Measurements from ENCODE around the gene BMAL1. TPM values are rescaled to one million over a fixed set of nuclear protein-coding genes. Genes with fewer than 3 reads are reported as not detected.
"Not testable (repeated sequence)": the region's sequence is repeated elsewhere in the genome, so short reads cannot be mapped to it uniquely, and the experiment has no call there.

The BMAL1 gene
- total RNA-seq, 1 donor from 2014 or later, result 14.8 TPM

- Mint-ChIP-seq H3K27me3 (ENCODE audit: low read depth) (no peaks in the 10 kb centered on the region), H3K27ac (ENCODE audit: unreplicated experiment) (no peak overlapping the region), H3K36me3 (ENCODE audit: low read depth) (no peaks in the 10 kb centered on the region), H3K4me1 (ENCODE audit: low read depth) (peaks cover 23% of the 10 kb centered on the region), H3K4me3 (ENCODE audit: unreplicated experiment) (no peak overlapping the region), H3K9me3 (ENCODE audit: low read depth) (no peaks in the 10 kb centered on the region)
- TF ChIP-seq, protein P1, sequence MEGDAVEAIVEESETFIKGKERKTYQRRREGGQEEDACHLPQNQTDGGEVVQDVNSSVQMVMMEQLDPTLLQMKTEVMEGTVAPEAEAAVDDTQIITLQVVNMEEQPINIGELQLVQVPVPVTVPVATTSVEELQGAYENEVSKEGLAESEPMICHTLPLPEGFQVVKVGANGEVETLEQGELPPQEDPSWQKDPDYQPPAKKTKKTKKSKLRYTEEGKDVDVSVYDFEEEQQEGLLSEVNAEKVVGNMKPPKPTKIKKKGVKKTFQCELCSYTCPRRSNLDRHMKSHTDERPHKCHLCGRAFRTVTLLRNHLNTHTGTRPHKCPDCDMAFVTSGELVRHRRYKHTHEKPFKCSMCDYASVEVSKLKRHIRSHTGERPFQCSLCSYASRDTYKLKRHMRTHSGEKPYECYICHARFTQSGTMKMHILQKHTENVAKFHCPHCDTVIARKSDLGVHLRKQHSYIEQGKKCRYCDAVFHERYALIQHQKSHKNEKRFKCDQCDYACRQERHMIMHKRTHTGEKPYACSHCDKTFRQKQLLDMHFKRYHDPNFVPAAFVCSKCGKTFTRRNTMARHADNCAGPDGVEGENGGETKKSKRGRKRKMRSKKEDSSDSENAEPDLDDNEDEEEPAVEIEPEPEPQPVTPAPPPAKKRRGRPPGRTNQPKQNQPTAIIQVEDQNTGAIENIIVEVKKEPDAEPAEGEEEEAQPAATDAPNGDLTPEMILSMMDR (IDR thresholded peaks at IDR 0.05), result no peak
- no peak for DNase-seq (ENCODE audit: low spot score)
Observed at GRCh38 chr11:13256216-13256615, 21.4 kb upstream of the BMAL1 start.

- H3K36me3 Mint-ChIP-seq (ENCODE audit: low read depth); H3K4me3 Mint-ChIP-seq (ENCODE audit: unreplicated experiment); H3K27me3 Mint-ChIP-seq (ENCODE audit: low read depth); DNase-seq (ENCODE audit: low spot score); H3K9me3 Mint-ChIP-seq (ENCODE audit: low read depth); H3K27ac Mint-ChIP-seq (ENCODE audit: unreplicated experiment): not testable (repeated sequence)
- H3K4me1 Mint-ChIP-seq (ENCODE audit: low read depth), result peaks cover 41% of the 10 kb centered on the region
Observed at GRCh38 chr11:13258061-13258460, 19.5 kb upstream of the BMAL1 start.

GRCh38 chr11:13258855-13259254 is 18.7 kb upstream of the BMAL1 start:
- Mint-ChIP-seq H3K27me3 (ENCODE audit: low read depth) (no peaks in the 10 kb centered on the region), H3K36me3 (ENCODE audit: low read depth) (no peaks in the 10 kb centered on the region), H3K27ac (ENCODE audit: unreplicated experiment) (no peak overlapping the region), H3K4me3 (ENCODE audit: unreplicated experiment) (no peak overlapping the region), H3K4me1 (ENCODE audit: low read depth) (peaks cover 44% of the 10 kb centered on the region), H3K9me3 (ENCODE audit: low read depth) (no peaks in the 10 kb centered on the region)
- no peak for DNase-seq (ENCODE audit: low spot score)
- TF ChIP-seq, protein P1 (IDR thresholded peaks at IDR 0.05), result no peak

DNA sequence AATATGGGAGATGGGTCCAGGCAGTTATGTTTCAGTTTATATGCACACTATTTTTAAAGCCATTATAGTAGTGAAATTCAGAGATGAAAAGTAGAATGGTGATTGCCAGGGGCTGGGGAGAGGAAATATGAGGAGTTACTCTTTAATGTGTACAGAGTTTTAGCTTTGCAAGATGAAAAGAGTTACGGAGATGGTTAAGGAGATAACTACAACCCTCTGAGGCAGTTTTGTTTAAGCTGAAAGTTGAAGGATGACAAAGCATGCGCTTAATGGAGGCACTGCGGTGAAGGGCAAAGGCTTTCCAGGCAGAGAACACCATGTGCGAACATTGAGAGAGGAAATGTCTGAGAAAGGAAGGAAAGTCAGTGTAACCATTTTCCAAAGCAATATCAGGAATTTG is 18.2 kb upstream of the BMAL1 start:
- H3K27ac Mint-ChIP-seq (ENCODE audit: unreplicated experiment), result no peak overlapping the region
- no peak overlapping the region for H3K4me3 Mint-ChIP-seq (ENCODE audit: unreplicated experiment)
- H3K36me3 Mint-ChIP-seq (ENCODE audit: low read depth), result no peaks in the 10 kb centered on the region
- TF ChIP-seq, protein P1 (IDR thresholded peaks at IDR 0.05), result no peak
- no peaks in the 10 kb centered on the region for H3K27me3 Mint-ChIP-seq (ENCODE audit: low read depth)
- peaks cover 44% of the 10 kb centered on the region for H3K4me1 Mint-ChIP-seq (ENCODE audit: low read depth)
- DNase-seq (ENCODE audit: low spot score), result no peak
- no peaks in the 10 kb centered on the region for H3K9me3 Mint-ChIP-seq (ENCODE audit: low read depth)

- TF ChIP-seq, protein P1 (IDR thresholded peaks at IDR 0.05), result no peak
- no peak overlapping the region for H3K4me3 Mint-ChIP-seq (ENCODE audit: unreplicated experiment)
- H3K4me1 Mint-ChIP-seq (ENCODE audit: low read depth), result peaks cover 44% of the 10 kb centered on the region
- no peak for DNase-seq (ENCODE audit: low spot score)
- H3K9me3 Mint-ChIP-seq (ENCODE audit: low read depth), result no peaks in the 10 kb centered on the region
- no peaks in the 10 kb centered on the region for H3K36me3 Mint-ChIP-seq (ENCODE audit: low read depth)
- H3K27ac Mint-ChIP-seq (ENCODE audit: unreplicated experiment), result peak overlapping the region; percentile 93
- H3K27me3 Mint-ChIP-seq (ENCODE audit: low read depth), result no peaks in the 10 kb centered on the region
Observed at GRCh38 chr11:13260201-13260962, 17.2 kb upstream of the BMAL1 start.

Data from chondrocyte (in vitro differentiated cells).